ENCODE results near the gene NPFFR1.

The NPFFR1 gene

GRCh38 chr10:70222340-70222794 is 61.4 kb downstream of the NPFFR1 start:
- no peak for DNase-seq

- DNase-seq: no peak
Observed at GRCh38 chr10:70221030-70221429, 62.8 kb downstream of the NPFFR1 start.

DNA sequence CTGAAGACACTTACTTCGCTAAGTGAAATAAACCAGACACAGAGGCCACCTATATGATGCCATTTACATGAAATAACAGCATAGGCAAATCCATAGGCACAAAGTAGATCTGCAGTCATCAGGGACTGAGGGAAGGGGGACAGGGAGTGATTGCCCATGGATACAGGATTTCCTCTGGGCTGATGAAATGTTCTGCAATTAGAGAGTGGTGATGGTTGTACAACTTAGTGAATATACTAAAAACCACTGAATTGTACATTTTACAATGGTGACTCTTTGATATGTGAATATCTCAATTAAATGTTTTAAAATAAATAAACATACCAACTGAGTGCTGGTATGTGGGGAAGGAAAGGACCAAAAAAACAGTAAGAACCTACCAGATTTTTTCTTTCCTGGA is 70.9 kb downstream of the NPFFR1 start:
- DNase-seq: no peak

DNA sequence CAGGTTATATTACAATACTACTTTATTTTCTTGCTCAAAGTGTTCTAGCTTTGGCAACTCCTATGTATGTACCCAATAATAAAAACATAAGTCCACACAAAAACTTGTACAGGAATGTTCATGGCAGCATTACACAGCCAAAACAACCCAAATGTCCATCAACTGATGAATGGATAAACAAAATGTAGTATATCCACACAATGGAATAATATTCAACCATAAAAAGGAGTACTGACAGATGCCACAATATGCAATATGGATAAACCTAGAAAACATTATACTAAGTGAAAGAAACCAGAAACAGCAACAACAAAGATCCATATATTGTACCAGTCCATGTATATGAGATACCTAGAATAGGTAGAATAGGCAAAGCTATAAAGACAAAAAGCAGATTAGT is 71.5 kb downstream of the NPFFR1 start:
- no peak for DNase-seq

DNA sequence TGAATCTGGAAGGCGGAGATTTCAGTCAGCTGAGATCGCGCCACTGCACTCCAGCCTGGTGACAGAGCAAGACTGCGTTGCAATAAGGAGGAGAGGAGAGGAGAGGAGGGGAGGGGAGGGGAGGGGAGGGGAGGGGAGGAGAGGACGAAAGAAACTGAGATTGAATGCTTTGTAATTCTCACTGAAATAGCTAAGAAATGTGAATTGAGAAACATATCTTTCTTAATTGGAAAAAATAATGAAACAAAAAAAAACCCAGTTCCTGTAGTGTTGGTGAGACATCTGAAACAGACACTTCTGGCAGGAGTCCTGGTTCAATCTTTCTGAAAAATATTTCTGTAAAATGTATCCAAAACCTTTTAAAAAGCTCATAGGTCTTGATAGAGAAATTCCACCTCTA is 77.0 kb downstream of the NPFFR1 start:
- no peak for DNase-seq

GRCh38 chr10:70201105-70201504 is 82.7 kb downstream of the NPFFR1 start:
- DNase-seq: no peak

- DNase-seq: no peak
Observed at GRCh38 chr10:70198696-70199466, 84.9 kb downstream of the NPFFR1 start.

Data from NCI-H146 (cell line).